Activated B cell treated with CpG ODN at 0.5 μM for 24 hours (primary cell): ENCODE data around the gene TTC3. TPM values are rescaled to one million over a fixed set of nuclear protein-coding genes. Genes with fewer than 3 reads are reported as not detected.

ENCODE experiments used
- ATAC-seq: fragments of 200-7000 bp; cut with Tn5 transposase; one replicate; pipeline ENCODE4 v1.10.0; 2021; ENCODE audit warnings: low read depth, mild to moderate bottlenecking, moderate library complexity
- CTCF ChIA-PET: fragments of 350-600 bp; sonication (Branson Sonifier 250); formaldehyde crosslinking; loops from one replicate; lab custom pipeline; 2021; ENCODE audit warnings: antibody characterized with exemption; lab: Charles Lee
- POLR2A ChIA-PET: fragments of 350-600 bp; sonication (Branson Sonifier 250); formaldehyde crosslinking; loops from one replicate; lab custom pipeline; 2021; ENCODE audit warnings: antibody characterized with exemption; lab: Charles Lee
- DNase-seq: peaks from one replicate; pipeline ENCODE4 v3.0.0; 2022
- H3K27ac Mint-ChIP-seq: one replicate; pipeline ENCODE4 v1.8.0; 2020; ENCODE audit warnings: mixed read lengths
- H3K27me3 Mint-ChIP-seq: one replicate; pipeline ENCODE4 v1.8.0; 2021; ENCODE audit warnings: mixed read lengths
- H3K36me3 Mint-ChIP-seq: one replicate; pipeline ENCODE4 v1.8.0; 2021; ENCODE audit warnings: low read depth, mixed read lengths
- H3K4me1 Mint-ChIP-seq: one replicate; pipeline ENCODE4 v1.8.0; 2021; ENCODE audit warnings: mixed read lengths
- H3K4me3 Mint-ChIP-seq: one replicate; pipeline ENCODE4 v1.8.0; 2020; ENCODE audit warnings: mild to moderate bottlenecking, mixed read lengths
- H3K9me3 Mint-ChIP-seq: one replicate; pipeline ENCODE4 v1.8.0; 2020; ENCODE audit warnings: mixed read lengths
- CTCF ChIP-seq: fragments of 200-600 bp; IDR thresholded peaks from one replicate; pipeline ENCODE4 v1.8.0; 2022; ENCODE audit warnings: antibody characterized with exemption, mild to moderate bottlenecking
- intact Hi-C: fragments of 100-400 bp; cut with micrococcal nuclease; formaldehyde crosslinking; loops from one replicate; pipeline ENCODE4 v1.15.1; 2024
- total RNA-seq: library from RNA; stranded (reverse); gene quantifications from 2 replicates; pipeline ENCODE4 v1.2.3, GENCODE V29; 2022

TTC3 gene
- total RNA-seq, 1 donor from 2014 or later, result 69.8 TPM

GRCh38 chr21:37059181-37059580, 13.9 kb upstream of the TTC3 start:
- DNase-seq (no peak), ATAC-seq (no peak)
- POLR2A ChIA-PET, result no interaction called here
- intact Hi-C loops, result no loop called here
- Mint-ChIP-seq H3K9me3 (peaks cover 2% of the 10 kb centered on the region), H3K36me3 (no peaks in the 10 kb centered on the region), H3K27me3 (no peaks in the 10 kb centered on the region), H3K4me3 (no peak overlapping the region), H3K4me1 (peaks cover 3% of the 10 kb centered on the region), H3K27ac (no peak overlapping the region)
- TF ChIP-seq CTCF, result no peak
- CTCF ChIA-PET, result no interaction called here

GRCh38 chr21:37060296-37060695, 12.8 kb upstream of the TTC3 start:
- TF ChIP-seq CTCF, result no peak
- H3K9me3 Mint-ChIP-seq, result peaks cover 2% of the 10 kb centered on the region
- intact Hi-C loops, result no loop called here
- H3K36me3 Mint-ChIP-seq, result peaks cover 9% of the 10 kb centered on the region
- no peak overlapping the region for H3K27ac Mint-ChIP-seq
- POLR2A ChIA-PET, result no interaction called here
- no peak overlapping the region for H3K4me3 Mint-ChIP-seq
- DNase-seq, result no peak
- H3K27me3 Mint-ChIP-seq, result no peaks in the 10 kb centered on the region
- peaks cover 4% of the 10 kb centered on the region for H3K4me1 Mint-ChIP-seq
- CTCF ChIA-PET, result interaction anchor here (1.1 kb wide), 1 partner anchor 70 kb away, joined by 3 read pairs; no protein-coding TSS in a partner anchor
- ATAC-seq, result peak; percentile 82

GRCh38 chr21:37061926-37062592, 11.0 kb upstream of the TTC3 start:
- Mint-ChIP-seq H3K27me3 (no peaks in the 10 kb centered on the region), H3K9me3 (no peaks in the 10 kb centered on the region), H3K4me1 (peaks cover 4% of the 10 kb centered on the region), H3K27ac (no peak overlapping the region), H3K4me3 (no peak overlapping the region), H3K36me3 (peaks cover 21% of the 10 kb centered on the region)
- ATAC-seq, result no peak
- CTCF ChIA-PET, result no interaction called here
- intact Hi-C loops, result no loop called here
- TF ChIP-seq CTCF, result no peak
- no peak for DNase-seq
- POLR2A ChIA-PET, result no interaction called here

GRCh38 chr21:37062593-37062935, 10.5 kb upstream of the TTC3 start:
- H3K4me3 Mint-ChIP-seq, result no peak overlapping the region
- H3K27me3 Mint-ChIP-seq, result no peaks in the 10 kb centered on the region
- peaks cover 24% of the 10 kb centered on the region for H3K36me3 Mint-ChIP-seq
- POLR2A ChIA-PET, result no interaction called here
- no peaks in the 10 kb centered on the region for H3K9me3 Mint-ChIP-seq
- ATAC-seq (no peak), DNase-seq (no peak)
- H3K4me1 Mint-ChIP-seq, result peaks cover 4% of the 10 kb centered on the region
- intact Hi-C loops, result no loop called here
- TF ChIP-seq CTCF, result no peak
- H3K27ac Mint-ChIP-seq, result no peak overlapping the region
- CTCF ChIA-PET, result no interaction called here

GRCh38 chr21:37063433-37063832, 9.6 kb upstream of the TTC3 start:
- ChIA-PET CTCF (no interaction called here), POLR2A (no interaction called here)
- H3K36me3 Mint-ChIP-seq, result peaks cover 29% of the 10 kb centered on the region
- H3K27ac Mint-ChIP-seq, result no peak overlapping the region
- intact Hi-C loops, result no loop called here
- no peaks in the 10 kb centered on the region for H3K9me3 Mint-ChIP-seq
- peaks cover 4% of the 10 kb centered on the region for H3K4me1 Mint-ChIP-seq
- DNase-seq (no peak), ATAC-seq (no peak)
- H3K27me3 Mint-ChIP-seq, result no peaks in the 10 kb centered on the region
- no peak overlapping the region for H3K4me3 Mint-ChIP-seq
- TF ChIP-seq CTCF, result no peak
